AG04450 (cell line): ENCODE data around the gene TAS2R5. TPM values are rescaled to one million over a fixed set of nuclear protein-coding genes. Genes with fewer than 3 reads are reported as not detected.

Experiments
- CTCF ChIA-PET: fragments of 300-600, 350-600 bp; formaldehyde crosslinking; extraction: SDS; loops from one replicate; lab custom pipeline; 2022; ENCODE audit warnings: antibody characterized with exemption, inconsistent platforms; lab: Charles Lee
- POLR2A ChIA-PET: fragments of 350-600 bp; formaldehyde crosslinking; extraction: SDS; loops from one replicate; lab custom pipeline; 2021; ENCODE audit warnings: antibody characterized with exemption, inconsistent platforms; lab: Yijun Ruan, JAX
- DNase-seq: peaks from one replicate; pipeline ENCODE4 v3.0.0-alpha.2; 2011; ENCODE audit warnings: low read depth, low spot score
- H3K27ac ChIP-seq: one replicate; pipeline ENCODE4 v1.5.1; 2012; ENCODE audit warnings: low read depth, low read length, control low read depth
- H3K27me3 ChIP-seq: one replicate; pipeline ENCODE4 v1.6.0; 2012; ENCODE audit warnings: low read length; ENCODE audit not compliant: control insufficient read depth, insufficient read depth
- H3K4me3 ChIP-seq: 2 replicates; pipeline ENCODE4 v1.5.1; 2011; ENCODE audit warnings: mild to moderate bottlenecking, low read depth, low read length, control low read depth
- H3K9me3 ChIP-seq: 2 replicates; pipeline ENCODE4 v1.5.1; 2012; ENCODE audit warnings: low read length; ENCODE audit not compliant: control insufficient read depth, insufficient read depth
- CTCF ChIP-seq: IDR thresholded peaks from 2 replicates; pipeline ENCODE4 v1.5.1; 2011; ENCODE audit warnings: low read depth, low read length, control low read depth, inconsistent platforms
- polyA plus RNA-seq: library from polyadenylated mRNA; depleted of rRNA; stranded (reverse); fragments of >200 nt; gene quantifications from 2 replicates; pipeline ENCODE4 v1.2.3, GENCODE V29; 2011; rRNA removed

The TAS2R5 gene
- polyA plus RNA-seq, 1 experiment = 0.81 TPM

GRCh38 chr7:141837683-141838082 is 47.7 kb downstream of the TAS2R5 start:
- no peak for TF ChIP-seq CTCF
- H3K9me3 ChIP-seq = no peaks in the 10 kb centered on the region; the same call in 1 of the 2 replicates
- no peaks in the 10 kb centered on the region for H3K27me3 ChIP-seq
- ChIA-PET CTCF (no interaction called here), POLR2A (no interaction called here)
- no peak overlapping the region for H3K4me3 ChIP-seq
- no peak for DNase-seq
- no peak overlapping the region for H3K27ac ChIP-seq

- H3K27ac ChIP-seq = no peak overlapping the region
- TF ChIP-seq CTCF = no peak
- POLR2A ChIA-PET = no interaction called here
- H3K27me3 ChIP-seq = no peaks in the 10 kb centered on the region
- CTCF ChIA-PET = no interaction called here
- H3K4me3 ChIP-seq = no peak overlapping the region
- no peak for DNase-seq
- H3K9me3 ChIP-seq = no peaks in the 10 kb centered on the region; the same call in 1 of the 2 replicates
These were observed 48.6 kb downstream of the TAS2R5 start for GRCh38 chr7:141838581-141838980.

GRCh38 chr7:141839256-141839655 is 49.2 kb downstream of the TAS2R5 start:
- POLR2A ChIA-PET = no interaction called here

GRCh38 chr7:141840708-141841107 is 50.7 kb downstream of the TAS2R5 start:
- no peak for DNase-seq
- H3K27ac ChIP-seq = no peak overlapping the region
- H3K27me3 ChIP-seq = no peaks in the 10 kb centered on the region
- H3K4me3 ChIP-seq = no peak overlapping the region
- no peak for TF ChIP-seq CTCF
- ChIA-PET CTCF (no interaction called here), POLR2A (no interaction called here)
- H3K9me3 ChIP-seq = no peaks in the 10 kb centered on the region; the same call in 1 of the 2 replicates

More at GRCh38 chr7:141839256-141839655, 49.2 kb downstream of the TAS2R5 start:
- Histone ChIP-seq H3K27ac (no peak overlapping the region), H3K4me3 (no peak overlapping the region), H3K9me3 (no peaks in the 10 kb centered on the region; the same call in 1 of the 2 replicates), H3K27me3 (no peaks in the 10 kb centered on the region)
- TF ChIP-seq CTCF = no peak
- DNase-seq = no peak
- CTCF ChIA-PET = interaction anchor here (0.6 kb wide), 1 partner anchor 10 kb away, joined by 3 read pairs; no protein-coding TSS in a partner anchor

Other genes with a start within 250 kb of the TAS2R5 start
- 39.0 and 42.5 TPM in 2 replicates for gene AGK, start 238.8 kb upstream of the TAS2R5 start, polyA plus RNA-seq
- gene DENND11, start 88.1 kb upstream of the TAS2R5 start, polyA plus RNA-seq = 4.9 and 5.3 TPM in 2 replicates
- gene WEE2, start 81.9 kb upstream of the TAS2R5 start, polyA plus RNA-seq = not detected in 2 replicates
- 152 and 212 TPM in 2 replicates for gene SSBP1, start 51.9 kb upstream of the TAS2R5 start, polyA plus RNA-seq
- 0.19 and 0.21 TPM in 2 replicates for gene TAS2R3, start 26.1 kb upstream of the TAS2R5 start, polyA plus RNA-seq
- gene TAS2R4, start 13.5 kb upstream of the TAS2R5 start, polyA plus RNA-seq = 0.26 and 0.36 TPM in 2 replicates
- gene PRSS37, start 51.3 kb downstream of the TAS2R5 start, polyA plus RNA-seq = not detected in 2 replicates
- not detected in 2 replicates for gene OR9A4, start 126.2 kb downstream of the TAS2R5 start, polyA plus RNA-seq
- gene CLEC5A, start 156.8 kb downstream of the TAS2R5 start, polyA plus RNA-seq = not detected in 2 replicates
- gene TAS2R38, start 183.6 kb downstream of the TAS2R5 start, polyA plus RNA-seq = not detected in 2 replicates
- not detected in 2 replicates for gene MGAM, start 205.7 kb downstream of the TAS2R5 start, polyA plus RNA-seq